ENCODE results near the gene LAMA3.
"Not testable (repeated sequence)": the region's sequence is repeated elsewhere in the genome, so short reads cannot be mapped to it uniquely, and the experiment has no call there.

The LAMA3 gene

GRCh38 chr18:23703987-23704384 lies 14.7 kb downstream of the LAMA3 start:
- no peak for TF ChIP-seq POLR2A (IDR thresholded peaks at IDR 0.05; ENCODE audit: low read length)
- TF ChIP-seq GATA1 (IDR thresholded peaks at IDR 0.05; ENCODE audit: low read depth, low read length), result no peak
- no peak for DNase-seq

GRCh38 chr18:23704806-23705205 lies 15.6 kb downstream of the LAMA3 start:
- no peak for TF ChIP-seq POLR2A (IDR thresholded peaks at IDR 0.05; ENCODE audit: low read length)
- no peak for TF ChIP-seq GATA1 (IDR thresholded peaks at IDR 0.05; ENCODE audit: low read depth, low read length)
- DNase-seq, result no peak

DNA sequence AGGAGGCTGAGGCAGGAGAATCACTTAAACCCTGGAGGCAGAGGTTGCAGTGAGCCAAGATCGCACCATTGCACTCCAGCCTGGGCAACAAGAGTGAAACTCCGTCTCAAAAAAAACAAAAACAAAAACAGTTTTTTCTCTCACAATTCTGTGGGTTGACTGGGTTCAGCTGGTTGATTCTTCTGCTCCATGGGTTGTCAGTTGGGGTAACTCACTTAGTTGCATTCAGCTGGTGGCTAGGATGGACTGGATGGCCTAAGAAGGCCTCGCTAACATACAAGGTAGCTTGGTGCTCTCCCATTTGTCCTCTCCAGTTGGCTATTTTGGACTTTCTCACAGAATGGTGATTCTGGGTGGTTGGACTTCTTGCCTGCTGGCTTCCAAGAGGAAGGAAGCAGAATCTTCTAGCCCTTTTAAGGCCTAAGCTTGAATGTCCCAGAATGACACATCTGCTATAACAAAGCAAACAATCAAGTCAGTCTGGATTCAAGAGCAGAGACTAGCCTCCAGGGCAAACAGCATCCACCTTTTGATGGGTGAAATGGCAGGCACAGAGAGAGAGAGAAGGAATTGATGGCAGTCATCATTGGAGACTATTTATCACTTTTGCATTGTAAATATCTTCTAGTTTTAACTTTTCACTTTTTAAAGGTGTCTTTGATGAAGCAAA lies 17.9 kb downstream of the LAMA3 start:
- no peak for TF ChIP-seq POLR2A (IDR thresholded peaks at IDR 0.05; ENCODE audit: low read length)
- no peak for TF ChIP-seq GATA1 (IDR thresholded peaks at IDR 0.05; ENCODE audit: low read depth, low read length)
- no peak for DNase-seq

DNA sequence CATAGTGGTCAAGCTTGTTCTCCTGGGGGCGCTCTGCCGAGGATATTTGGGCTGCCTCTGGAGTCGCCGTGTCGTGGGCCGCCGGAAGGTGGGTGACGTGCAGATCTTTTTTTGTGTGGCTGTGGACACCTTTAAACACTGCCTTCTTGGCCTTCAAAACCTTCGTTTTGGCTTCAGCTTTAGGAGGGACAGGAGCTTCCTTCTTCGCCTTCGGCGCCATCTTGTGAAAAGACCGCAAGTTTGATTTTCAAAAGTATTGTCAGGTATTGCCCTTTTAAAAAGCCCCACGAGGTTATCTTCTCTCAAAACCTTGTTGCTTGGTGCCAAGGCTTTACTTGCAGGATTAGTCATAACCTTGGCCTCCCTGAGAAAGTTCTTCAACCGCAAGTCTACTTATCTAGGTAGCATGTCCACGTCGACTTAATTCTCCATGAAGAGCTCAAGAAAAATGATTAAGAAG lies 20.8 kb downstream of the LAMA3 start:
- no peak for DNase-seq
- no peak for TF ChIP-seq GATA1 (IDR thresholded peaks at IDR 0.05; ENCODE audit: low read depth, low read length)
- no peak for TF ChIP-seq POLR2A (IDR thresholded peaks at IDR 0.05; ENCODE audit: low read length)

- no peak for DNase-seq
- TF ChIP-seq POLR2A (IDR thresholded peaks at IDR 0.05; ENCODE audit: low read length) (no peak), GATA1 (IDR thresholded peaks at IDR 0.05; ENCODE audit: low read depth, low read length) (no peak)
Observed at GRCh38 chr18:23710946-23711345, 21.7 kb downstream of the LAMA3 start.

DNA sequence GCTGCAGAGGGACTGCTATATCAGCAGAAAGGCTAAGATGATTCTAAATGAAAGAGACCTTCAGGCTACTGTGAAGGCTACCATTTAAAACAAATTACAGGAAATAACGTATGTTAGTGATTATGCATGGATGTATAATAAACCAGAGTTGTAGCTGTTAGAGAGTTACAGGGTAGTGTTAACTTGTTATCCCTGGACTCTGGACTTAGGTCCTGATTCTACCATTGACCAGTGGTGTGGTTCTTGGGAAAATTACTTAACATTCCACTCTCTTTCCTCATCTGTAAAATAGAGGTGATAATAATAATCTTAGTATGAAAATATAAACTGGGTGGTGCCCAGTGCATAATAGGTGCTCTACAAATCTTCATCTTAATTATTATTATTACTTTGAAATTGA lies 22.2 kb downstream of the LAMA3 start:
- no peak for TF ChIP-seq GATA1 (IDR thresholded peaks at IDR 0.05; ENCODE audit: low read depth, low read length)
- TF ChIP-seq POLR2A (IDR thresholded peaks at IDR 0.05; ENCODE audit: low read length), result no peak
- no peak for DNase-seq

DNA sequence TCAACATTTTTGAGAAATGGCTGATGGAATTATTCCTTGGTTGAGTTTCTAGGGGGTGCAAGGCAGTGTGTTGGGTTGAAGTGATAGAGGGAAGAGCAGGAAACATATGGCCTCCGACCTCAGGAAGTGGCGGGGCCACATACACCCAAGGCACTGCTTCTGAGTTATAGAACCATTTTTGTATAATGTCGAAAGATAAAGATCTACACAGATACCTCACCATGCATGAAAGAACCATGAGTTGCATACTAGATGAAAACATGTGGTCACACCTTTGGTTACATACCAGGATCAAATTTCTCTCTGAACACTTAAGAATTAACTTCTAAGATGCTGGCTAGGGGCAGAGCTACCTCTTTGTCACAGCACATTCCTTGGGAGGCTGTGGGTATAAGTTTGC lies 23.2 kb downstream of the LAMA3 start:
- TF ChIP-seq POLR2A (IDR thresholded peaks at IDR 0.05; ENCODE audit: low read length) (no peak), GATA1 (IDR thresholded peaks at IDR 0.05; ENCODE audit: low read depth, low read length) (no peak)
- DNase-seq, result no peak

DNA sequence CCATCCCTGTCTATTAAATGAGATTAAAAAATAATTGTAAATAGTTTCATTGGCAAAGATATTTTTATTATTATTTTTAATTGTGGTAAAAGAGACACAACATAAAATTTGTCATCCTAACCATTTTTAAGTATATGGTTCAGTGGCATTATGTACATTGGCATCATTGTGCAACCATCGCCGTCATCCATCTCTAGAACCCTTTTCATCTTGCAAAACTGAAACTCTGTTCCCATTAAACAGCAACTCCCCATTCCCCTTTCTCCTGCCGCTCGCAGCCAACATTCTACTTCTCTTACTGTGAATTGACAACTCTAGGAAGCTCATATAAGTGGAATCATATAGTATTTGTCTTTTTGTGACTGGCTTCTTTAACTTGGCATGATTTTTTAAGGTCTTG lies 25.3 kb downstream of the LAMA3 start:
- no peak for TF ChIP-seq GATA1 (IDR thresholded peaks at IDR 0.05; ENCODE audit: low read depth, low read length)
- no peak for TF ChIP-seq POLR2A (IDR thresholded peaks at IDR 0.05; ENCODE audit: low read length)
- DNase-seq, result no peak

DNA sequence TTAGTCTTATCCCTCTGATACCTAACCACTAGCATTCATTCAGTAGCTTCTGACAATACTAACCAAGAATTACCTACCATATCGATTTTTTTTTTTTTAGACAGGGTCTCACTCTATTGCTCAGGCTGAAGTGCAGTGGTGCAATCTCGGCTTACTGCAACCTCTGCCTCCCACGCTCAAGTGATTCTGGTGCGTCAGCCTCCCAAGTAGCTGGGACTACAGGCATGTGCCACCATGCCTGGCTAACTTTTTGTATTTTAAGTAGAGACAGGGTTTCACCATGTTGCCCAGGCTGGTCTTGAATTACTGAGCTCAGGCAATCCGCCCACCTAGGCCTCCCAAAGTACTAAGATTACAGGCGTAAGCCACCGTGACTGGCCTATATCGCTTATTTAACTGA lies 26.8 kb downstream of the LAMA3 start:
- DNase-seq, result not testable (repeated sequence)

GRCh38 chr18:23716516-23716915 lies 27.3 kb downstream of the LAMA3 start:
- peak in 1 of 2 experiments; percentile 34 for DNase-seq
- TF ChIP-seq GATA1 (IDR thresholded peaks at IDR 0.05; ENCODE audit: low read depth, low read length), result no peak
- no peak for TF ChIP-seq POLR2A (IDR thresholded peaks at IDR 0.05; ENCODE audit: low read length)

DNA sequence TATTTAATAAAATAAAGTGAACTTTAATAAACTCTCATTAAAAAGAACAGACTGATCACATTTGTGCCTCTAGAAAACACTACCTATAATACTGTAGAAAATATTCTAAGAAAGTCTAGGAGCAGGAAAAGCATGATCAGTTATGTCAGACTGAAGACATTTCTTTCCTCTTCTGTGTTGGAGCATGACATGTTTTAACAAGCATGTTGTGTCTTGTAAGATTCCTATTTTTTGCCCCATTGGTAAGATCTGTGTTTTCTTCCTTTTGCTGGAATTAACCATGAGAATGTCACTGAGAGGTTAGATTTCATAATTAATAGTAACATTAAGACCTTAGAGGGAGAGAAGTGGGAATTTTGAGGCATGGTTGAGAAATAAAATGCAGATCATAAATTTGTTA lies 27.7 kb downstream of the LAMA3 start:
- no peak for TF ChIP-seq GATA1 (IDR thresholded peaks at IDR 0.05; ENCODE audit: low read depth, low read length)
- no peak for TF ChIP-seq POLR2A (IDR thresholded peaks at IDR 0.05; ENCODE audit: low read length)
- no peak for DNase-seq

- DNase-seq, result no peak
- TF ChIP-seq POLR2A (IDR thresholded peaks at IDR 0.05; ENCODE audit: low read length) (no peak), GATA1 (IDR thresholded peaks at IDR 0.05; ENCODE audit: low read depth, low read length) (no peak)
Observed at GRCh38 chr18:23718243-23718720, 29.0 kb downstream of the LAMA3 start.

DNA sequence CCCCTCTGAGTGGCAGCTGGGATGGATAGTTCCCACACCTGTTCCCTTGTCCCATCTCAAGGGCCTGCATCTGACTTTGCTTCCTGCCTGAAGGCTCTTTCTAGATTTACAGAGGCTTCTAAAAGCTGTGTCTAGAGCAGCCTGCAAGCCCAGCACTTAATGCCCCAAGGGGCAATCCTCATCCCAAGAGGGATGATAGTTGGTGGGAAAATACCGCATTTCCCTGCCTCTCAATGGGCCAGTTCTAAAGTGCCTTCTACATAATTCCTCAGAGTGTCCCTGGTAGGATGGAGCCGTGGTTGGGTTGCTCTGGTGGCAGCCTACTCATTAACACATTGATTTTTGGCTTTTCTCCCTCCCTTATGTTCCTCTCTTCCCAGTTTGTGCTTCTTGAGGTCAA lies 29.5 kb downstream of the LAMA3 start:
- no peak for DNase-seq
- TF ChIP-seq POLR2A (IDR thresholded peaks at IDR 0.05; ENCODE audit: low read length) (no peak), GATA1 (IDR thresholded peaks at IDR 0.05; ENCODE audit: low read depth, low read length) (no peak)

DNA sequence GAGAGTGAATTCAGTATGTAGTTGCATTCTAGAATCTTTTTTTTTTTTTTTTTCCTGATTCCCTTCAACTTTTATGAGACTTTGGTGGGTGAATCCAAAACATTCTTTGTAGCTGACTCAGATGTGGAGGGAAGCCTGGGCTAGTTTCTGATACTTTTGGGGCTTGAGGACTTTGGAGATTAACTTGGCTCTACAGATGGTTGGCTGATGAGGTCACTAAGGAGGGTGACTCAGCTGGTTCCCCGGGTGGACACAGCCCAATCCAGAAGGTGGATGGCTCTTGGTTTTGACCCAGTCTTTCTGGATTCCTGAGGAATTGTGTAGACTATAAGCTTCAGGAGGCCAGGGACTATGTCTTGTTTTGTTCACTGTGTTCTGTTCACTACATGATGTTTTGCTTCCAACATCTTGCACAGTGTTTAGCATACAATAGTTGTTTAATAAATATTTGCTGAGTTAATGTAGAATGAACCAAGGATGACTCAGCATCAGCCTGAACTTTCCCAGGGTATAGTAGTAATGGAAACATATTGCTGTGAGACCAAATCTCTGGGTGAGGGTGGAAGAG lies 30.5 kb downstream of the LAMA3 start:
- peak; percentile 79 to 90 for DNase-seq
- TF ChIP-seq POLR2A (IDR thresholded peaks at IDR 0.05; ENCODE audit: low read length), result no peak
- TF ChIP-seq GATA1 (IDR thresholded peaks at IDR 0.05; ENCODE audit: low read depth, low read length), result no peak

All from erythroblast (primary cell).